HCT116 (cell line): ENCODE results near the gene KRTAP9-1. TPM values are rescaled to one million over a fixed set of nuclear protein-coding genes. Genes with fewer than 3 reads are reported as not detected.

Experiments
- ATAC-seq: fragments of 200-7000 bp; cut with Tn5 transposase; 2 replicates; pipeline ENCODE4 v1.9.1; 2020; ENCODE audit warnings: mild to moderate bottlenecking, moderate library complexity
- BruUV-seq: library from RNA; stranded (reverse); fragments of 400-500 nt; replicated peaks from 2 replicates; lab custom pipeline; 2021; lab: Mats Ljungman, UMichigan
- CTCF ChIA-PET: fragments of 300-600 bp; sonication (Branson Sonifier 250); formaldehyde crosslinking; loops from one replicate; lab custom pipeline; 2021; ENCODE audit warnings: antibody characterized with exemption; lab: Charles Lee
- POLR2A ChIA-PET: fragments of 300-600, 350-600 bp; sonication (Branson Sonifier 250); formaldehyde crosslinking; loops from one replicate; lab custom pipeline; 2021; ENCODE audit warnings: antibody characterized with exemption; lab: Charles Lee
- RAD21 ChIA-PET, 2 experiments: fragments of 300-600 bp; sonication (Branson Sonifier 250); formaldehyde crosslinking; loops; one replicate each; lab custom pipeline; 2023; ENCODE audit warnings: low total read pairs in 2 of 2; ENCODE audit not compliant: uncharacterized antibody in 2 of 2, unreplicated experiment in 2 of 2, low non-redundant PET in 1 of 2; lab: Charles Lee
- DNase-seq: peaks from one replicate; pipeline ENCODE4 v3.0.0-alpha.2; 2010; ENCODE audit warnings: low read depth, low spot score
- H2AFZ ChIP-seq: fragments of 200-600 bp; shearing (Covaris generic), sonication (generic); 2 replicates; pipeline ENCODE4 v1.6.1; 2017; ENCODE audit warnings: low read depth, mixed run types, mixed read lengths, antibody characterized with exemption, low read length; ENCODE audit not compliant: poor library complexity, severe bottlenecking
- H3K27ac ChIP-seq: 2 replicates; pipeline ENCODE4 v1.5.1; 2012; ENCODE audit warnings: low read depth, low read length
- H3K27me3 ChIP-seq: fragments of 200-600 bp; sonication (generic); 2 replicates; pipeline ENCODE4 v1.6.1; 2016; ENCODE audit warnings: mixed run types, low read length, mixed read lengths; ENCODE audit not compliant: insufficient read depth
- H3K36me3 ChIP-seq, 2 experiments: fragments of 200-500 bp in 1 of 2; fragments of 200-600 bp in 1 of 2; sonication (Bioruptor generic) in 1 of 2; sonication (generic) in 1 of 2; 2 replicates each; pipeline versions ENCODE4 v1.5.1 to v1.6.1; 2014 to 2016; ENCODE audit warnings: low read length in 2 of 2, inconsistent platforms in 1 of 2, mixed read lengths in 1 of 2, mixed run types in 1 of 2; ENCODE audit not compliant: insufficient read depth in 2 of 2, control insufficient read depth in 1 of 2
- H3K4me1 ChIP-seq, 2 experiments: fragments of 200-600 bp in 1 of 2; sonication (generic) in 1 of 2; 2 replicates each; pipeline versions ENCODE4 v1.5.1 to v1.6.1; 2012 to 2017; ENCODE audit warnings: low read length in 2 of 2, inconsistent platforms in 1 of 2, mild to moderate bottlenecking in 1 of 2, mixed read lengths in 1 of 2, mixed run types in 1 of 2, moderate library complexity in 1 of 2; ENCODE audit not compliant: insufficient read depth in 2 of 2, control insufficient read depth in 1 of 2
- H3K4me2 ChIP-seq: fragments of 200-600 bp; sonication (generic); 2 replicates; pipeline ENCODE4 v1.6.1; 2017; ENCODE audit warnings: mixed run types, low read length, mixed read lengths
- H3K4me3 ChIP-seq, 2 experiments: fragments of 200-600 bp in 1 of 2; sonication (generic) in 1 of 2; replicated peaks in 1 of 2; 2 replicates each; pipeline ENCODE4 v1.5.1; 2011 to 2016; ENCODE audit warnings: low read length in 2 of 2, control low read depth in 1 of 2, low read depth in 1 of 2, mild to moderate bottlenecking in 1 of 2, mixed read lengths in 1 of 2, mixed run types in 1 of 2
- H3K79me2 ChIP-seq: fragments of 200-600 bp; sonication (generic); 2 replicates; pipeline ENCODE4 v1.6.1; 2017; ENCODE audit warnings: mild to moderate bottlenecking, mixed run types, low read length, moderate library complexity, mixed read lengths; ENCODE audit not compliant: insufficient read depth
- H3K9ac ChIP-seq: fragments of 200-600 bp; sonication (generic); 2 replicates; pipeline ENCODE4 v1.6.1; 2016; ENCODE audit warnings: low read length, mixed read lengths
- H3K9me2 ChIP-seq: fragments of 200-600 bp; sonication (generic), shearing (Covaris generic); 2 replicates; pipeline ENCODE4 v1.6.1; 2017; ENCODE audit warnings: mixed run types, mild to moderate bottlenecking, moderate library complexity; ENCODE audit not compliant: insufficient read depth
- H3K9me3 ChIP-seq, 2 experiments: fragments of 200-500 bp in 1 of 2; fragments of 200-600 bp in 1 of 2; sonication (Bioruptor generic) in 1 of 2; sonication (generic) in 1 of 2; 2 replicates each; pipeline ENCODE4 v1.6.1; 2014 to 2017; ENCODE audit warnings: low read length in 2 of 2, mixed read lengths in 2 of 2, inconsistent platforms in 1 of 2, low read depth in 1 of 2, mild to moderate bottlenecking in 1 of 2, mixed run types in 1 of 2, moderate library complexity in 1 of 2; ENCODE audit not compliant: control insufficient read depth in 1 of 2, insufficient read depth in 1 of 2
- H4K20me1 ChIP-seq: fragments of 200-600 bp; sonication (generic), shearing (Covaris generic); 2 replicates; pipeline ENCODE4 v1.6.1; 2017; ENCODE audit warnings: mixed run types, mild to moderate bottlenecking, moderate library complexity; ENCODE audit not compliant: insufficient read depth
- ATF3 ChIP-seq: IDR thresholded peaks from 2 replicates; pipeline ENCODE4 v1.6.1; 2012
- CBX3 ChIP-seq: IDR thresholded peaks from 2 replicates; pipeline ENCODE4 v1.6.1; 2012; ENCODE audit warnings: low read depth
- CEBPB ChIP-seq: IDR thresholded peaks from 2 replicates; pipeline ENCODE4 v1.6.1; 2012; ENCODE audit warnings: low read depth
- EZH2 ChIP-seq: fragments of 200-600 bp; sonication (generic); IDR thresholded peaks from 2 replicates; pipeline ENCODE4 v1.6.1; 2017; ENCODE audit warnings: antibody characterized with exemption, mixed run types
- EZH2phosphoT487 ChIP-seq: fragments of 200-600 bp; IDR thresholded peaks from 2 replicates; pipeline ENCODE4 v1.6.1; 2018; ENCODE audit warnings: antibody characterized with exemption, borderline replicate concordance
- FOSL1 ChIP-seq: IDR thresholded peaks from 2 replicates; pipeline ENCODE4 v1.6.1; 2012; ENCODE audit warnings: low read depth
- JUND ChIP-seq: IDR thresholded peaks from 2 replicates; pipeline ENCODE4 v1.6.1; 2012
- MAX ChIP-seq: IDR thresholded peaks from 2 replicates; pipeline ENCODE4 v1.6.1; 2012
- POLR2A ChIP-seq: IDR thresholded peaks from 2 replicates; pipeline ENCODE4 v1.7.0; 2011; ENCODE audit warnings: borderline replicate concordance; ENCODE audit not compliant: insufficient read depth, insufficient read length; ENCODE audit errors: extremely low read depth
- RAD21 ChIP-seq: IDR thresholded peaks from 2 replicates; pipeline ENCODE4 v1.6.1; 2012; ENCODE audit warnings: low read depth, mild to moderate bottlenecking
- REST ChIP-seq: IDR thresholded peaks from 2 replicates; pipeline ENCODE4 v1.6.1; 2012; ENCODE audit warnings: low read depth
- SIN3A ChIP-seq: IDR thresholded peaks from 2 replicates; pipeline ENCODE4 v1.6.1; 2012; ENCODE audit warnings: low read depth
- SP1 ChIP-seq: IDR thresholded peaks from 2 replicates; pipeline ENCODE4 v1.6.1; 2012; ENCODE audit warnings: low read depth
- TCF7L2 ChIP-seq: IDR thresholded peaks from 2 replicates; pipeline ENCODE4 v1.7.0; 2011; ENCODE audit warnings: borderline replicate concordance, inconsistent platforms; ENCODE audit not compliant: insufficient read depth, insufficient read length; ENCODE audit errors: extremely low read depth
- YY1 ChIP-seq: IDR thresholded peaks from 2 replicates; pipeline ENCODE4 v1.6.1; 2011; ENCODE audit warnings: low read length, low read depth, moderate library complexity, mild to moderate bottlenecking; ENCODE audit not compliant: insufficient replicate concordance; ENCODE audit errors: extremely low read depth
- ZFX ChIP-seq: fragments of 450-650 bp; IDR thresholded peaks from 2 replicates; pipeline ENCODE4 v1.6.1; 2017
- ZNF274 ChIP-seq: fragments of 200-500 bp; sonication (Bioruptor generic); IDR thresholded peaks from 2 replicates; pipeline ENCODE4 v1.6.1; 2014; ENCODE audit warnings: mild to moderate bottlenecking, low read depth, low read length, inconsistent platforms
- intact Hi-C: fragments of 100-400 bp; cut with micrococcal nuclease; formaldehyde crosslinking; loops from 2 replicates; pipeline ENCODE4 v1.10.0; 2022
- total RNA-seq: library from RNA; stranded (reverse); gene quantifications from one replicate; pipeline ENCODE4 v1.2.1, GENCODE V29; 2021; ENCODE audit not compliant: unreplicated experiment

Gene KRTAP9-1
- total RNA-seq, 1 experiment from 2014 or later: not detected

- ChIA-PET RAD21 (no interaction called here), CTCF (no interaction called here), POLR2A (no interaction called here)
- Histone ChIP-seq H3K9ac (no peak within 1 kb of the TSS), H3K79me2 (no peaks in the 10 kb centered on the region), H3K9me3 (peaks cover 0 to 10% of the 10 kb centered on the region in 2 experiments; a peak in 1 of 4 replicates), H3K27ac (no peak within 1 kb of the TSS), H3K4me3 (no peak within 1 kb of the TSS), H3K4me1 (no peaks in the 10 kb centered on the region), H3K36me3 (no peaks in the 10 kb centered on the region), H3K4me2 (no peak within 1 kb of the TSS), H2AFZ (no peak within 1 kb of the TSS), H3K9me2 (no peaks in the 10 kb centered on the region), H3K27me3 (no peaks in the 10 kb centered on the region), H4K20me1 (no peaks in the 10 kb centered on the region)
- ATAC-seq (no peak), DNase-seq (no peak)
- TF ChIP-seq REST: peak; percentile 9; the same call in 1 of the 2 replicates
- TF ChIP-seq CEBPB: no peak
- intact Hi-C loops: no loop called here
- BruUV-seq: no TSS peak
Measured at GRCh38 chr17:41149652-41149985, 40.1 kb upstream of the KRTAP9-1 start, which contains the start of gene KRTAP4-5. KRTAP4-5 (minus strand) TSS chr17:41149825; CDS start chr17:41149767, 58 bp downstream.

- ChIA-PET CTCF (no interaction called here), POLR2A (no interaction called here), RAD21 (no interaction called here)
- Histone ChIP-seq H3K79me2 (no peaks in the 10 kb centered on the region), H3K27me3 (no peaks in the 10 kb centered on the region), H3K4me1 (no peaks in the 10 kb centered on the region), H3K27ac (no peak overlapping the region), H3K9me3 (peaks cover 0 to 10% of the 10 kb centered on the region in 2 experiments; a peak in 1 of 4 replicates), H3K9ac (no peak overlapping the region), H3K9me2 (no peaks in the 10 kb centered on the region), H3K4me2 (no peak overlapping the region), H2AFZ (no peak overlapping the region), H4K20me1 (no peaks in the 10 kb centered on the region), H3K4me3 (no peak overlapping the region), H3K36me3 (no peaks in the 10 kb centered on the region)
- intact Hi-C loops: no loop called here
- DNase-seq: no peak
- BruUV-seq: no TSS peak
- no peak for ATAC-seq
- no peak for TF ChIP-seq POLR2A
- no peak for TF ChIP-seq CEBPB
- no peak for TF ChIP-seq FOSL1
- no peak for TF ChIP-seq EZH2
- no peak for TF ChIP-seq EZH2phosphoT487
- TF ChIP-seq YY1: no peak
- TF ChIP-seq TCF7L2: no peak
- TF ChIP-seq ZFX: no peak
- TF ChIP-seq CBX3: no peak
- no peak for TF ChIP-seq JUND
- no peak for TF ChIP-seq MAX
- no peak for TF ChIP-seq ATF3
- TF ChIP-seq RAD21: no peak
- no peak for TF ChIP-seq ZNF274
- TF ChIP-seq SP1: no peak
- TF ChIP-seq SIN3A: no peak
Measured at GRCh38 chr17:41150026-41150425, 39.7 kb upstream of the KRTAP9-1 start.
